GM19035 (cell line): Measurements from ENCODE around the gene BBIP1.

Source experiments
- ATAC-seq: cut with Tn5 transposase; IDR thresholded peaks from one replicate; pipeline ENCODE4 v1.9.1; 2021; ENCODE audit not compliant: unreplicated experiment

BBIP1 gene

GRCh38 chr10:110864662-110865140 lies 54.3 kb downstream of the BBIP1 start:
- ATAC-seq = peak; percentile 55

GRCh38 chr10:110863956-110864355 lies 55.0 kb downstream of the BBIP1 start:
- no peak for ATAC-seq

- no peak for ATAC-seq
Observed at GRCh38 chr10:110863361-110863760, 55.6 kb downstream of the BBIP1 start.

GRCh38 chr10:110862961-110863360 lies 56.0 kb downstream of the BBIP1 start:
- ATAC-seq = no peak

- ATAC-seq = no peak
Observed at GRCh38 chr10:110861930-110862649, 56.9 kb downstream of the BBIP1 start.

- ATAC-seq = no peak
Observed at GRCh38 chr10:110861476-110861875, 57.5 kb downstream of the BBIP1 start.

- peak; percentile 63 for ATAC-seq
Observed at GRCh38 chr10:110860576-110861241, 58.3 kb downstream of the BBIP1 start.

- ATAC-seq = no peak
Observed at GRCh38 chr10:110859973-110860376, 59.0 kb downstream of the BBIP1 start.

GRCh38 chr10:110859206-110859972 lies 59.6 kb downstream of the BBIP1 start:
- ATAC-seq = no peak

- ATAC-seq = no peak
Observed at GRCh38 chr10:110858297-110858934, 60.6 kb downstream of the BBIP1 start.

- ATAC-seq = no peak
Observed at GRCh38 chr10:110857265-110858171, 61.5 kb downstream of the BBIP1 start.

- ATAC-seq = no peak
Observed at GRCh38 chr10:110853921-110854605, 64.9 kb downstream of the BBIP1 start.

GRCh38 chr10:110852947-110853346 lies 66.0 kb downstream of the BBIP1 start:
- ATAC-seq = no peak

- ATAC-seq = no peak
Observed at GRCh38 chr10:110852255-110852896, 66.6 kb downstream of the BBIP1 start.

- no peak for ATAC-seq
Observed at GRCh38 chr10:110851020-110851612, 67.9 kb downstream of the BBIP1 start.

- no peak for ATAC-seq
Observed at GRCh38 chr10:110850099-110850498, 68.9 kb downstream of the BBIP1 start.
